GM18526 (cell line): ENCODE results near the gene ECEL1.

ENCODE experiments used
- POLR2A ChIP-seq: IDR thresholded peaks from 3 replicates; pipeline ENCODE4 v1.6.1; 2011; ENCODE audit not compliant: insufficient read length; ENCODE audit errors: extremely low read depth

Gene ECEL1

DNA sequence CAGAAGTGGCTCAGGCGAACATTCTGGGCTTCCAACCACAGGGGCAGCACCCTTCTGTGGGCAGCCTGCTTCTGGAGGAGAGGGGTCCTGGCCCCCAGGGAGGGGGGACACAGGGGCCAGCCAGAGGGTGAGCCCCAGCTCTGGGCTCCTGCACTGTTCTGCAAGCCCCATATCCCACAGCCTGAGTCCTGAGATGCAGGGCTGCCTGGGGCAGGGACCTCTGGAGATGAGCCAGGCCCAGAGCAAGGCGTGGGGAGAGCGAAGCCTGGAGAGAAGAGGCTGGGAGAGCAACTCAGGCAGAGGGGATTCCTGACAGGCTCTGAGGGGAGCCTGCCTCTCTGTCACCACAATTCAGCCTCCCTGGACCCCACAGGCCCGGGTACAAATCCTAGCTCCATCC lies 19.1 kb upstream of the ECEL1 start:
- no peak for TF ChIP-seq POLR2A

DNA sequence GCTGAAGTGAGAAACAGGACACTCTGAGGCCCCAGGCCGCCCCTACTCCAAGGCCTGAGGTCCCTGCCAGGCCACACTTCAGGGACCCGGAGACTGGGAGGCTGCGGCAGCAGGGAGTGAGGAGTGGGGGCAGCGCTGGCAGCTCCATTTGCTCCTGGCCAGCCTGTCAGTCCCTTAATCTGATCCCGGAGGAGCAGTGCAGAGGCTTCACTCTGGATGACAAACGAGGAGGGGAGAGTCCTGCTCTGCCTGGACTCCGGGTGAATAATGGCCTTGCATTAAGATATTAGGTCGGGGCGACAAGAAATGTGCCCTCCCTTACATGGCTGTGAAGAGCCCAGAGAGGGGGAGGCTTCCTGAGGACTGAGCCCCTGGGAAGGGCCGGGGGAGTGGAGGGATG lies 18.2 kb upstream of the ECEL1 start:
- TF ChIP-seq POLR2A: no peak

DNA sequence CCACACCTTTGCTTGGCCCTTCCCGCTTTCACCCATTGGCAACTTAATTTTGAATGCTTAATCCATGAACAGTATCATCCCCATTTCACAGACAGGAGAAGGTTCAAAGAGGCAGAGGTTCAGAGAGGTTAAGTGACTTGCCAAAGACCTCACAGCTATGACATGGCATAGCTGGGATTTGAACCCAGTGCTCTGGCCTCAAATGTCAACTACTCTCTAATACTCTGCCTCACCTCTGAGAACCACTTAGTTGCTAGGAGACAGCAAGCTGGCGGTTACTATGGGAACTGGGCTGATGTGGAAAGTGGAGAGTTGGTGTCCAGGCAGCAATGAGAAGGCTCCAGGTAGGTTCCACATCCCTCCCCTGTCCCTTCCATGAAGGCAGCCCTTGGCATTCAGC lies 16.8 kb upstream of the ECEL1 start:
- TF ChIP-seq POLR2A: no peak

DNA sequence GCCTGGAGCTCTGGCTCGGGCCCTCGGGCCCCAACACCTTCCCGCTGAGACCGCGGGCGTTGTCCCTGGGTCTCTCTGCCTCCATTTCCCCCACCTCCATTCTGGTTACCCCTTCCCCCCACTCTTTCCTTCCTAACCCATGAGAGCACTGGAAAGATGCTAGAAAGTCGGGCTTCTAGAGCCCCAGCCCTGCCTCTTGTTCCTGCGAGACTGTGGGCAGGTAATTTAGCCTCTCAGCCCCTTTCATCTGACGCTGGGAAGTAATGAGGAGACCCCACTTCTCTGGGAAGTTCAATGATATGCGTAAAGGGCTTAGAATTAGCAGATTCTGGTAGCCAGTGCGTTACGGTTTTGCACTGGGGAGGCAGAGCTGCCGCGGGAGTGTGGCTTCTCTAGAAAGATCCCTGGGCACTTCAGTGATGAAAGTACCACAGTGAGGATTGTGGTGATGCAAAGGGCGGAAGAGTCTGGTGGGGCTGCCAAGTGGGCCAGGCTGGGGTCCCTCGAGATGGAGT lies 16.2 kb upstream of the ECEL1 start:
- no peak for TF ChIP-seq POLR2A

DNA sequence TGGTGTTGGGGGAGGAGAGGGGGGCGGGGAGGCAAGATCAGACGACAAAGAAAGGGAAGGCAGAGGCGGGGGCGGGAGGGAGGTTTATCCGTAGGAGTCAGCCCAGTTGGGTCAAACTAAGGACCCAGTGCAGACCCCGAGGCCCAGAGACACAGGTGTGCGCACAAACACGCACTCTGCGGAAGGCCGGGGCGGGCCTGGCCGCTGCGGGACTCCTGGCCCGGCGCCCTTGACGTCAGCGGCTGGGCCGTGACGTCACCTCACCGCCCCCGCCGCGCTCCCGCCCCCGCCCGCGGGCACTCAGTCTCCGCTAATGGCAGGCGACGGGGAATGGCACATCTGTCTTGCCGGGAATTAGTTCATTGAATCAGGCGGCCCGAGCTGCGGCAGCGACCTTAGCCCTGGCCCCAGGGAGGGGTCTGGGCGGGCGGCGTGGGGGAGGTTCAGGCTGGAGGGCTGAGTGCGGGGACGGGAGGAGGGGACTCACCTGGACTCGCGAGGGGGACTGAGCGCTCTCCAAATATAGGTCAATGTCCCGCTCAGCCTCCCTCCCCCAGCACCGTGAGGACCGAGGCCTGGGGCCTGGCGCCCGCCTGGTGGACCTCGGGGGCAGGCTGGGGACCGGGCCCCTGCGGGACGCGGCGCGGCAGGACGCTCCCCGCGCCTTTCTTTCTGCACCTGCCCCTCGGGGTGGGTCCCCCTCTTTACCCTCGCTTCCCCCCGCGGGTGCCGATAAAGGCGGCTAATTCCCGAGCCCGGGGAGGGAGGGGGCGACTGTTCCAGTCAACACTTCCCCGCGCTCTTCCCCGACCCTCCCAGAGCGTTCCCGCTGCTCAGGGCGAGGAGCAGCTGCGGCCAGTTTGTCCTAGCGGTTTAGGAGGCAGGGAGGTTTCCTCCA lies 15.5 kb upstream of the ECEL1 start:
- TF ChIP-seq POLR2A: no peak

DNA sequence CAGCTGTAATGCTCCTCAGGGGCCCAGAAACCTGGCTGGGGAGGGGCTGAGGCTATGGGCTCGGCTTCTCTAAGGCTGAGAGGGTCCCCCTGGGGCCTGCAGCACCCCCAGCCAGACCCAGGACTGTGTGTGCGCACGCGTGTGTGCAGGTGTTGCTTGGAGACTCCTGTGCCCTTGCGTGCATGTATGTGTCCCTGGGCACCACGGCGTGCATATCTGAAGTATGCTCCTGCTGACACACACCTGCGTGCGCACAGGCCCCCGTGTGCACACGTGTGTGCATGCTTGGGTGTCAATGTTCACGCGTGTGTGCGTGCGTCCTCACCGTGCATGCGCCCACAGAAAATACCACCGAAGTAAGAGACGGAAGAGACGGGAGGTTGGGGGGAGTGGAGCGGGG lies 14.9 kb upstream of the ECEL1 start:
- no peak for TF ChIP-seq POLR2A

DNA sequence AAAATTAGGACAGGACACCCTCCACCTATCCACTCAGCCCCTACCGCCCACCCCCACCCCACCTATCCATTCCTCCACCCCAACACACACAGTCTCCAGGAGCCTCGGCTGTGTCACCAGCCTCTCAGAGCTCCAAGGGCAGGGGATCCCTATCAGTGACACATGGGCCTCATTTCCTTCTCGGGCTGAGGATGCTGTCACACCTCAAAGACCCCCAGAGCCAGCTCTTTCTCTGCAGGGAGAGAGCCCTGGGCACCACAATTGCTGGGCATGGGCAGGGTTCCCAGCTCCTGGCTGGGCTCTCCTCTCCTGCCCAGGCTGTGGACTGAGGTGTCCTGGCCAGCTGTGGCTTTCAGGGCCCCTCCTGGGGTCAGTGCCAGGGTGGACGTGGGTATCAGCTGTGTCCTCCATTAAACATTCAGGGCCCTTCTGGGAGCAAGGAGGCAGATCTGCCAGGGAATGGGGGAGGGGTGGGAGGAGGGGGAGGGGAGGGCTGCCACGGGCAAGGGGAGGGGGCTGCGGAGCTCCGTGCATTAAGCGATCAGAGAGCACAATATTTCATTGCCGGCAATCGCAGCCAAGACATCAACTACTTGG lies 14.3 kb upstream of the ECEL1 start:
- TF ChIP-seq POLR2A: no peak

DNA sequence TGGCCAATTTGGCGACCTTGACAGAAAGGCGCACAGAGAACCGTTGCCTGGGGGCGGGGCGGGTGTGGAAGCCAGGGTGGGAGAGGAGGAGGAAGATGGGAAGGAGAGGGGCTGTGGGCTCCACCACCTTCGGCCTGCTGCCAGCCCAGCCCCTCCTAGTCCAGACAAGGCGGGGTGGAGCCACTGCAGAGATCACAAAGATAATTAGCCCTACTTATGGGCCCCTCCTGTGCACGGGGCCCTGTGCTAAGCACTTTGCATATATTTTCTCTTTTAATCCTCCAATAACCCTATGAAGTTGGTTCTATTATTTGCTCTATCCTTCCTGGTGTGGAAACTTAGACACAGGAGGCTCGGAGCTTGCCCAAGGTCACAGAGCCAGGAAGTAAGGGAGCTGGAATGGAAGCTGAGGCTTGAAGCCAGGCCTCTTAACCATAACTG lies 13.7 kb upstream of the ECEL1 start:
- no peak for TF ChIP-seq POLR2A

DNA sequence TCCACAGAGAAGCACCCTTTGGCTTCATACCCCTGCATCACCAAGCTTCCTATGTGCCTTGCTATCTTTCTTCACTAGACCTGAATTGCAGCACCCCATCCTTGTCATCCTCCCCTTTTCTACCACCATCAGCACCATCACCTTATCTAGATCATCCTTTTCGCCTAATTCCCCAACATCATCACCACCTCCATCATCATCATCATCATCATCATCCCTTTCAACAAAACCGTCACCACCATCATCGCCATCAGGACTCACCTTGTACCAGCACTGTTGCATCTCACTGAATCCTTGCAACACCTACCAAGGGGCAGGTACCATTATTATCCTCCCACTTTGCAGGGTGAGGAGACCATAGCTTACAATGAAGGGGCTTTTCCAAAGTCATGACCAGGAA lies 10.8 kb upstream of the ECEL1 start:
- no peak for TF ChIP-seq POLR2A

DNA sequence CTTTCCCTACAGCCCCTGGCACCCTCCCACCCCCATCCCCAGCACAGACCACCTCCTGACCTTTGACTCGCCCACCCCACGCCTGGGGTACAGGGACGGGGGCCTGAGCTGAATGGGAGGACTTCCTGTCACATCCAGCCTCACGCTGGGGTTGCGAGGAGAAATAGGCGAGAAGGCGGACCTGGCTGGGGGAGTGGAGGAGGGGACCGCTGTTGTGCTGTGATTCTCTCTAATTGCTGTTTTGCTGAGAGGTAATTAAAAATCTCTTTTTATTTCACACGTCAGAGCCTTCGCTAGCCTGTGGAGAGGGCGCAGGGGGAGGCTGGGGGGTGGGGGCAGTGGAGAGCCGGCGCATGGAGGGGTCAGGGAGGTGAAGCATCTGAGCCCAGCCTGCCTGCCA lies 9.7 kb upstream of the ECEL1 start:
- TF ChIP-seq POLR2A: no peak

DNA sequence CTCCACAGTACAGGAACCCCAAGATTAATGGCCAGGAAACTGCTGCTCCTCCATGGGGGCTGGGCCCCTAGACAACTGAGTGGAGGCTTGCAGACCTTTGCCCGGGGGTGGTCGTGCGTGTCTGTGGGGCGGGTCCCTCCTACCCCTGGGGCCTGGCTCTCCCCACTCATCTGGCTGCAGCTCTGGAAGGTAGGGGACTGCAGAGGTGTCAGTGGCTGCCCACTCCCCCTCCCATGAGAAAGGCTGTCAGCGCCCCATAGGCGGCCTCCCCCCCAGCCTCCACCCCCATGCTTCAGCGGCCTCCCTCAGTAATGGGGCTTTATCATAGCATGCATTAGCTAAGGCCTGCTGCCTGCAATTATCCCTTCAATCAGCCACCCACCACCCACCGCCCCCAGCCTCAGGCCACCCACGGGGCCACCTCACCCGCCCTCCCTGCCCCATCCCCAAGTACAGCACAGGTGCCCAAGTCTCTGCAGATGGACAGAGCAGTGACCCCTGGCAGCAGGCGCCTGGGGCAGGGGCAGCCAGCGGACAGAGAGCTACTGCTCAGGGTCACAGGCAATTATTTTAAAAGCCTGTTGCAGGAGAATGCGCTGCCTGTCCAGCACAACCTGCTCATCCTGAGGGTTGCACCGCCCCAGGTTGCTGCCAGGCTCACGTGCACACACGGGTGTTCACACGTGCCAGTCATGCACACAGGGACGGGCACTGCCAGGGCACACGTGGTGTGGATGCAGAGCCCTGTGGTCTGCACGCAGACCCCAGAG lies 9.1 kb upstream of the ECEL1 start:
- no peak for TF ChIP-seq POLR2A

DNA sequence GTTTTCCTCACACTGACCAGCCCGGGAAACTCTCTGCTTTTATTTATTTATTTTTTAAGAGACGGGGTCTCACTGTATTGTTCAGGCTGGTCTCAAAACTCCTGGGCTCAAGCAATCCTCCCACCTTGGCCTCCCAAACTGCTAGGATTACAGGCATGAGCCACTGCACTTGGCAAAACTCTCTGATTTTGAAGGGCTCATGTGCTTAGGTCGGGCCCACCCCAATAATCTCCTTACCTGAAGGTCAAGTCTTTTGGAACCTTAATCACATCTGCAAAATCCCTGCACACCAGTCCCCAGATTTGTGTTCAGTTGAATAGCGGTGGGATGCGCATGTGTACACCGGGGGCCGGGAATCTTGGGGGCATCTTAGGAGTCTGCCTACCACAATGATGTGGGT lies 7.7 kb upstream of the ECEL1 start:
- TF ChIP-seq POLR2A: no peak

DNA sequence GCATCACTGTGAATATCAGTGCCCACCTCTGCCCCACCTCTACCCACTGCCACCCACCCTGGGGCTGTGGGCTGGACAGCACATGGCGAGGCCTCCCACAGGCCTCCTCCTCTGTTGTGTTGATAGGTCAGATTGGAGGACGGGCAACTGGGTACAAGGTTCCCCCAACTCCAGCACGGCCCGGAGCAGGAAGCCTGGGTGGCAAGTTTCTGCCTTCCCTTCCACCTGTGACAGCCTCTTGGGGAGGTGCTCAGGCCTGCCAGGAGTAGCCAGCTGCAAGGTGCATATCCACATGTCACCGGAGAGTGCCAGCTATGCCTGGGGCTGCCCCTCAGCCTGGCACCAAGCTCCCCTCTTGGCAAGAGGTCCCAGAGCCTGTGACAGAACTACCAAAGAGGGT lies 6.9 kb upstream of the ECEL1 start:
- no peak for TF ChIP-seq POLR2A

DNA sequence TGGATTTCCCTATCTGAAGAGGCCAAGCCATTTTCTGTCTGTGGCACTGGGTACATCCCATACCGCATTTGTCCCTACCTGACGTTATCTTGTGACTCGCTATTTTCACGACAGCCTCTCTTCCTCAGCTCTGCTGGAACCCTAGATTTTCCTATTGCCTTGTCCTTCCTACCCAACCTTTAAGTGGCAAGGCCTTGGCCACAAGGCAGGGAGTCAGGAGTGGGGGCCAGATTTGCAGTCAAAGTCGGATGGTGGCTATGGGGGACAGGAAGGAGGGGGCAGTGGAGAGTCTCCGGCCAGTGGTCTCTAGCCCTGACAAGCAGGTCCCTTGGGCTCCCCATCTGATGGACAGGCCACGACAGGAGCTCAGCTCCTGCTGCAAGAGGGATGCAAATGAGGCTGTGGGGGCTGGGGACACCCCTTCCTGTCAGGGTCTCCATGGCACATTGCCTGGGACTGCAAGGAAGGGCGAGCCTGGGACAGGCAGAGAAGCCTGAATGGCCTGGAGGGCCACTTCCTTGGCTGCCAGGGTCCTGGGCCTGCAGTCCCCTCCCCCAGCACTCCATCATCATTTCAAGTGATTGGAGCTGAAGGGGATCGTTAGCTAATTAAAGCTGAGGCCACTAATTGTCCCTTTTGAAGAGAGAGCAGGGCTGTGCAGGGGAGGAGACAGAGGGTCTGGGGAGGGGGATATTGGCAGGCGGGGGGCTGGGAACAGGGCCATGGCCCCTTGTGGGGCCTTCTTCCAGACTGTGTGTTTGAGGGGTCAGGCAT lies 6.3 kb upstream of the ECEL1 start:
- TF ChIP-seq POLR2A: no peak

DNA sequence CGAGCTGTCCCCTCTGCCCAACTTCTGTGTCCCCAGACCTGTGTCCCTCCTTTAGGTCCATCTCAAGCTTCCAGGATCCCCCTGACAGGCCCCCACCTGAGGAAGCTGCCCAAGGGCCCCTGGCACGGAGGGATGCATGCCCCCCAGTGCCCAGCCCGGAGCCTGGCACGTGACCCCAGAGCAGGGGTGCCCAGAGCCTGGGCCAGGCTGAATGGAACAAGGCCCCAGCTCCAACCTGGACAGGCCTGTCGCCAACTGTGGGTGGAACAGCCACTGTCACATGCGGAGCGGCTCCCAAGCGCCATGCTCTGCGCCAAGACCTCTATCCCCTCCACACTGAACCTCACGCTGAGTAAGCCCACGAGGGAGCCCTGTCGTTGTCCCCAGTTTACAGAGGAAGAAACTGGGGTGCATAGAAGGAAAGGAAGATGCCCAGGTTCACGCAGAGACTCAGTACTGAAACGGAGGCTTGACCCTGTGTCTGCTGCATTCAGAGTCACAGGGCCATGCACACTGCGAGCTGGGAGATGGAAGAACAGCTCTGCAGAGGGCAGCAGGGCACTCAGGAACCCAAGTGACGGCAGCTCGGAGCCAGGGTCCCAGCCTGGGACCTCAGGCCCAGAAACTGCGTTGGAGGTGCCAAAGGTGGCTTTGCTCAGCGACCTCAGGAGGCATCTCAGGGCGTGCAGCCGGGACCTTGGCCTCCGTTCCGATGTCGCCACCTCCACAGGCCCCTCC lies 5.5 kb upstream of the ECEL1 start:
- no peak for TF ChIP-seq POLR2A
